GM18867 (cell line): ENCODE data around the gene FCGBP.
"Not testable (repeated sequence)": the region's sequence is repeated elsewhere in the genome, so short reads cannot be mapped to it uniquely, and the experiment has no call there.

Source experiments
- ATAC-seq: cut with Tn5 transposase; IDR thresholded peaks from one replicate; pipeline ENCODE4 v1.9.1; 2021; ENCODE audit warnings: mild to moderate bottlenecking, moderate library complexity; ENCODE audit not compliant: unreplicated experiment

Gene FCGBP

GRCh38 chr19:39892506-39892902, 41.9 kb downstream of the FCGBP start:
- not testable (repeated sequence) for ATAC-seq

- ATAC-seq = not testable (repeated sequence)
Measured at GRCh38 chr19:39891660-39892505, 42.6 kb downstream of the FCGBP start.

GRCh38 chr19:39890755-39891551, 43.5 kb downstream of the FCGBP start:
- no peak for ATAC-seq

DNA sequence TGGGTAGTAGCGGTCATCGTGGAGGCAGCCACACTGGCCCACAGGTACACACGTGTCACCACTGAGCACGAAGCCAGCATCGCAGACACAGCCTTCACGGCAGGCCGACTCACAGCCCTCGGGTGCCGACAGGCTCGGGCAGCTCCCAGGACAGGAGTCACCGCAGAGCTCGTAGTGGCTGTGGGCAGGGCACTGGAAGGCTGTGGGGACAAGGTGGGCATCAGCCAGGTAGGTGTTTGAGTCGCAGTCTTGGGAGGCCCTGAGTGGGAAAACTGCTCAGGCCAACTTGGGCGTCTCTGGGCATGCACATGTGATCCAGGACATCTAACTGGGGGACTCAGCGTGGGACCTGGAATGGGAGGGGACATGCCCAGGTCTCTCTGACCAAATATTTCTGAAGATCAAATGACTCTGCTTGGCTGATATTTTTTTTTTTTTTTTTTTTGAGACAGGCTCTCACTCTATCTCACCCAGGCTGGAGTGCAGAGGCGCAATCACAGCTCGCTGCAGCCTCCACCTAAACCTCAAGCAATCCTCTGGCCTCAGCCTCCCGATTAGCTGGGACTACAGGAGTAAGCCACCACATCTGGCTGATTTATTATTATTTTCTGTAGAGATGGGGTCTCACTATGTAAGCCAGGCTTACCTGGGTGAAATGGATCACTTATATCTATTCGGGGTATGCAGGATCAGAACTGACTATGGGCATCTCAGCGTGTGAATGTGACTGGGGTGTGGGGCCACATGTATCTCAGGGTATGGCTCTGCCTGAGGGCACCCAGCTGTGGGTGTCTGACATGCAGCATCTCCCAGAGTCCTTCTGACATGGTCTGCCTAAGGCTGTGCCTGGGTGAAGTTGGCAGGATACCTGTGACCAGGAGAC, 44.3 kb downstream of the FCGBP start:
- ATAC-seq = not testable (repeated sequence)

GRCh38 chr19:39887456-39887951, 46.9 kb downstream of the FCGBP start:
- not testable (repeated sequence) for ATAC-seq

DNA sequence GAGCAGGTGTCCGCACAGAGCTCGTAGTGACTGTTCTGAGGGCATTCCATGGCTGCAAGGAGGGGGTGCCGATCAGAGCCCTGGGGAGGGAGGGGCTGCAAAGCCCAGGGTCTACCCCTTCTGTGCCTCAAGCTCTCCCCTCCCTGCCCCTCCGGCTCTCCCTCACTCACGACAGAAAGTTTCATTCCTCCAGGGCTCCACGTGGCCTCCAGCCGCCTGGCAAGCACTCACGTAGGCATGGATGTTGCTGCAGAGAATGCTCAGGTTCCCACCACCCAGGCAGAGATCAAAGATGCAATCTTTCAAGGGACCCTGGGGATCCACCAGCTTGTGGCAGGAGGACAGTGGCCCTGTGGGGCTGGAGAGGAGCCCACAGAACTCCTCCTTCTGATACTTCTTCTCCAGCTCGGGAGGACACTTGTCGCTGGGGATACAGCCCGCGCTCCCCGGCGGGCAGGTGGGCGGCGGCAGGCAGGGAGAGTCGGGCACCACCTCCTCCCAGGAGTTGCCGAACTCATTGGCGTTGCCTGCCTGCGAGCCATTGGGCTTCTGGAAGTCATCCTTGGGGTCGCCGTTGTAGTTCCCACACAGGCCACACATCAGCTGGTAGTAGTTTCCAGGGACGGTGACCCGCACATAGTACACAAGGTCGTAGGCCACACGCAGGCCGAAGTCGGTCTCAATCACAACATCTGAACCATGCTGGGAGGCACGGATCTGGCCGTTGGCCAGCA, 48.4 kb downstream of the FCGBP start:
- not testable (repeated sequence) for ATAC-seq

DNA sequence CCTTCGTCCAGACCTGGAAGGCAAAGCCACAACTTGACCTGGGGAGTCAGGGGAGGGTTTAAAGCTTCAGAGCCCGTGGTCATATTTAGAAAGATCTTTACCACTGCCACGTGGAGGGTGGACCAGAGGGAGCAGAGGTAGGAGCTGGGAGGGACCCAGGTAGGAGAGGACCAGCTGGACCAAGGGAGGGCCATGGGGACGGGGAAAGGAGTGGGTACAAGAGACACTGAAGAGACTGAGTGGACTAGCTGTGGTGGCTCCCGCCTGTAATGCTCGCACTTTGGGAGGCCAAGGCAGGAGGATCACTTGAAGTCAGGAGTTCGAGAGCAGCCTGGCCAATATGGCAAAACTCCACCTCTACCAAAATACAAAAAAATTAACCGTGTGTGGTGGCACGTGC, 49.7 kb downstream of the FCGBP start:
- ATAC-seq = not testable (repeated sequence)
